Stimulated activated CD4-positive, alpha-beta T cell treated with anti-CD3 and anti-CD28 coated beads, Interleukin-2, amount 100 ng/mL, for 24 hours (primary cell): ENCODE data around the gene MYCN.

Experiments used
- DNase-seq, 2 donors: peaks; one replicate each; pipeline ENCODE4 v3.0.0-alpha.2; 2020

MYCN gene

DNA sequence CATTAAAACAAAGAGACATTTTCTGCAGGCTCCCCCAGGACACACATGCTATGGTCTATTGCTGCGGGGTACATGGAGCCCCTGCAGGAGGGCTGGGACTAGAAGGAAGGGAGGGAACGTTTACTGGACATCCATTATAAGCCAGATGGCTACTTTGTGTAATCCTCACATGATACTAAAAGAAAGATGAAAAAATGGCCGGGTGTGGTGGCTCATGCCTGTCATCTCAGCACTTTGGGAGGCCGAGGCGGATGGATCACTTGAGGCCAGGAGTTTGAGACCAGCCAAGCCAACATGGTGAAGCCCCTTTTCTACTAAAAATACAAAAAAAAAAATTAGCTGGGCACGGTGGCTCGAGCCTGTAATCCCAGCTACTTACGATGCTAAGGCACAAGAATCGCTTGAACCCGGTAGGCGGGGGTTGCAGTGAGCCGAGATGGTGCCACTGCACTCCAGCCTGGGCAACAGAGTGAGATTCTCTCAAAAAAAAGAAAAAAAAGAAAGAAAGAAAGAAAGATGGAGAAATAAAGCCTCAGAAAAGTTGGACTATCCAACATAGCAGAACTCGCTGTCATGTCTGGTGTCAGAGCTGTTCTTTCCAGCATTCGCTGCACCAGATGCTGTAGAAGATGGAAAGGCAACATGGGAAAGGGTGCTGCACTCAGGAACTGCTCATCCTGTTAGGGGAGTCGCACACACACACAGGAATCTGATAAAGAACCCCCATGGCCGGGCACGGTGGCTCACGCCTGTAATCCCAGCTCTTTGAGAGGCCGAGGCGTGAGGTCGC lies 7.8 kb upstream of the MYCN start:
- DNase-seq, result no peak

DNA sequence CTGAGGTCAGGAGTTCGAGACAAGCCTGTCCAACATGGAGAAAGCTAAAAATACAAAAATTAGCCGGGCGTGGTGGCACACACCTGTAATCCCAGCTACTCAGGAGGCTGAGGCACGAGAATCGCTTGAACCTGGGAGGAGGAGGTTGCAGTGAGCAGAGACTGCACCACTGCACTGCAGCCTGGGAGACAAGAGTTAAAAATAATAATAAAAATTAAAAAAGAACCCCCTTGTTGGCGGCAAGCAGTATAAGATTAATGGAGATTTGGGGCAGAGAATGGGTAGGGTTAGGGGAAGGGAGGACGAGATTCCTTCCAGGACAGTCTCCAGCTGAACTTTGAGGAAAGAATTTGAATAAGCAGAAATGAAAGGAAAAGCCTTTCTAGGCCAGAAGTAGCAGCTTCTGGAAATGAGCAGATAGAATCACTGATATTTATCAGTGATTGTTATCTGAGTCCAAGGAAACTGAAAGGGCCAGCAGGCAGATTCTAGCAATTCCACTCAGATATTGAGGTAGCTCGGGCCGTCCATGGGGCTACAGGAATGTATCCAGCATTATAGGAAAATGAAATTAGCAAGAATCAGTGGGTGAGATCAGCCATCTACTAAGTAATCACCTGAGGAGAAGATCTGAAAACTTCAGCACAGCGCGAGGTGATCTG lies 7.0 kb upstream of the MYCN start:
- no peak for DNase-seq

DNA sequence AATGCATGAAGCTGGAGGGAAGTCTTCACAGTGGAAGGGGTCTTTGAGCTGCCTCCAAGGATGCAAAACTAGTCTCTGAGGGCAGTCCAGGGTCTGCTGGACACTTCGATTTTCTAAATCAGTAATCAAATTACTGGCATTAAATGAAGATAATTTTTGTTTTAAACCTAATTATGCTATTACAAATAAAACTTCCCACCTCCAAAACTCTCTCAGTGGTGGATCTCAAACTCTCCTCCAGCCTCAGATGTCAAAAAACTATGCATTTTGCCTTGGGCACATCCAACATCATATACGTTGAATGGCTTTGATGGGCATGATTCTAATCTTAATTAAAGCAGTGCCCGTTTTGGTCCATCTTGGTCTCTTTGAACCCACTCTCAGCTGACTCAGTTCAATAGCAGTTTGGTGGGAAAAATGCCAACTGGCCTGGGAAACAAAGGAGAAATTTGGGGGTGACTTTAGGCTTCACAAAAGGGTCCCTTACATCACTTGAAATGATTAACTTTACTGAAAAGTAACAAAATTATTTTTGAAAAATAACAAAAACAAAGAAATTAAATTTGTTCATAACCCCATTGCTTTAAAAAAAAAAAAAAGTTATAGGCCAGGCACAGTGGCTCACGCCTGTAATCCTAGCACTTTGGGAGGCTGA lies 5.9 kb upstream of the MYCN start:
- DNase-seq, result no peak

DNA sequence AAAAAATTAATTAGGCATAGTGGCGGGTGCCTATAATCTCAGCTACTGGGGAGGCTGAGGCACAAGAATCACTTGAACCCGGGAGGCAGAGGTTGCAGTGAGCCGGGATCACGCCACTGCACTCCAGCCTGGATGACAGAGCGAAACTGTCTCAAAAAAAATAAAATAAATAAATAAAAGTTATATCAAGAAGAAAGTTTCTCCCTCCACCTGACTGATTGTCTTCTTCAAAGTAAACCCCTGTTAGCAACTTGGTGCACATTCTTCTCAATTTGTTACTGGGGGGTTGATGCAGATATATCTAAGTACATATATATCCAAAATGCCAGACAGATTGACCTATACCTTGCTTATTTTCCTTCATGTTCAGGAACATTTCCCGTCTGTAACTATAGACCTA lies 5.2 kb upstream of the MYCN start:
- DNase-seq, result no peak

DNA sequence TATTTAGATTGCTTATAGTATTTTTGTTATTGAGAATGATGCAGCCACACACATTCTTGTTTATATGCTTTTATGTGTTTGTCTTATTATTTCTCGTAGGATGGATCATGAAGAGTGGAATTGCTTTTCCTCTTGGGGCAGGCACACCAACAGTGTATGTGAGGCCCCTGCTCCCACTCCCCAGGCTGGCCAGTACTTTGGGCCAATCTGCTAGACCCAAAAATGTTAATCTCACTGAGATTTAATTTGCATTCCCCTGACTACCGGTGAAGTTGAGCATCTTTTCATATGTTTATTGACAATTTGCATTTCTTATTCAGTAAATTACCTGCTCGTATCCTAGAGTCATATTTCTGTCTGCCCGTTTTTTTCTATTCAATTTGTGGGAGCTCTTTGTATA lies 4.7 kb upstream of the MYCN start:
- DNase-seq, result no peak

DNA sequence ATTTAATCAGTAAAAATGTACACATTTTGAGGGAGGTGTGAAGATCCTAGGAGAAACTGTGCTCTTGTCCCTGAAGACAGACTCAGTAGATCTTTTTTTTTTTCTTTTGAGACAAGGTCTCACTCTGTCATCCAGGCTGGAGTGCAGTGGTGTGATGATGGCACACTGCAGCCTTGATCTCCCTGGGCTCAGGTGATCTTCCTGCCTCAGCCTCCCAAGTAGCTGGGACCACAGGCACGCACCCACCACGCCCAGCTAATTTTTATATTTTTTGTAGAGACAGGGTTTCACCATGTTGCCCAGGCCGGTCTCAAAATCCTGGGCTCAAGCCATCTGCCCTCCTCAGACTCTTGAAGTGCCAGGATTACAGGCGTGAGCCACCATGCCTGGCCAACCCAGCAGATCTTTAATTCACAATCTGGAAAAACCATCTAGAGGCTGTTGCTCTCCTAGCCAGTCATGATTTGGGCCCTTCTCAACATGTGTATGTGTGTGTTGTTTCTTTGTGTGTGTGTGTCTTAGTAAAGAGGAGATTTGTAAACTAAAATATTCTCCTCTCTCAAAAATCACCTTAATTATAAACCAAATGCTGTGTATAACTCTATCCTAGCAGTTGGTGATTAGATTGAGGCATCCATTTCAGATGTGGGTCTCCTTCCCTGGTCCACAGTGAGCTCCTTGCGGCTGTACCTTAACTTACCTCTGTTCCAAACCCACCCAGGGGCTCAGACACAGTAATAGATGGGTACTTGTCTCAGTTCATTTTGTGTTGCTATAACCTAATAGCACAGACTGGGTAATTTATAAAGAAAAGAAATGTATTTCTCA lies 3.9 kb upstream of the MYCN start:
- no peak for DNase-seq

DNA sequence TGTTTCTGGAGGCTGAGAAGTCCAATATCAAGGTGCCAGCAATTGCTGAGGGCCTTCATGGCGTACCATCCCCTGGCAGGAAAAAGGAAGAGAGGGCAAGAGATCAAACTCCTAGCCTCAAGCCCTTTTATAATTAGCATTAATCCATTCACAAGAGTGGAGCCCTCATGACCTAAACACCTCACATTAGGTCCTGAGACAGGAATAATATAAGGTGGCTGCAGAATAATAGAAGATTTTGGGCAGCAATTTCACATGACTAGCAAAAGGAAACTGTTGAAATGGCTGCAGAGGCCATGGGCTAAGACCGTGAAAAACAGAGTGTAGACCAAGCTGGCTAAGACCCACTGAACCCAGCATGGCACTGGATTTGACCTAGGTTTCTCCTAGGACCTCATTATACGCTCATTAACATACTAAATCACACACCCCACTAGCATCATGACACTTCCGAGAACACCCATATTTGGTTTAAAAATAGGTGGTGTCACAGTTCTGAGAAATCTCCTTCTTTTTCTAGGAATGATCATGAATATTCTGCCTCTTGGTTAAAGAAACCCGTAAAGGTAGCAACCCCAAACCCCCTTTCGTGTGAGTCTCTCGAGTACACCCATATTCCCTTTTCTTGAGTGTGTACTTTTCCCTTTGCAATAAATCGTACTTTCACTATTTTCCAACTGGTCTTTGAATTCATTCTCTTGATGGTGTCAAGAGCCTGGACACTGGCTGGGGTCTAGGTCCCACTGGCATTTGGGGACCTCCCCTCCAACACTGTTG lies 3.1 kb upstream of the MYCN start:
- no peak for DNase-seq

DNA sequence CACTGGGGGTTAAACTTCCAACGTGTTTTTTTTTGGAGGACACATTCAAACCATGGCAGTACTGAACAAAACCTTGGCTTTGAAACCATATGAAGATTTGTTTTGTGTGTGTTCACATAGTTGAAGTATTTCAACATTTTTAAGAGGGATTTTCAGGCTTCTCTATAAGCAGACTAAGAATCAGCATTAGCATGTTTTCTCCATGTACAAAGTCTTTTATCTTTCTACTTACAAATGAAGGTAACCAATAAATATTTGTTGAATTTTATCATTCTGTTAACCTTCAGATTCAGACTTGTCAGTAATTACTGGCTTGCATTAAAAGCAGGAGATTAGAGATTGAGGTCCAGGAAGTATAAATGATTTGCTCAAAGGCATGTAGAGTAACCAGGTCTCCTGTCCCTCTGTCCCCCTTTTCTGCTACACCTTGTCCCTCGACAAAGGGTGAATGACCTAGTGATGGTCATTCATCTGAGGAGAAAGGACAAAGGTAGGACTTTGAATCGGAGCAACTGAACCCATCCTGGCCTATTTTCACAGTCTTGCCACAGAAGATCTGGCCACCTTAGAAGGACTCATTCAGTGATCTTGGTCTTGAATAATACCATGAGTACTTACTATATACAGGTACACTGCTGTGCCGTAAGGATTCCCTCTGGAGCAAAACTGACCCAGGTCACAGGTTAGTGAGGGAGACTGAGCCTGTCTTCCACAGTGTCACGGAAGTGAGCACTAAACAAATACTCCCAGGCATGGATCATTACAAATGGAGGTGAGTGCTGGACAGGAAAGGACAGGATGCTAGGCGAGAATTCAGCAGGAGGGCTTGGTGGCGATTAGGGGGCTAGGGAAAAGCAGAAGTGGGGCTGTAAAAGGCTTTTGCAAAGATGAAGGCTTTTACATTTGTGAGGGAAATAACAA lies 2.2 kb upstream of the MYCN start:
- DNase-seq, result no peak

DNA sequence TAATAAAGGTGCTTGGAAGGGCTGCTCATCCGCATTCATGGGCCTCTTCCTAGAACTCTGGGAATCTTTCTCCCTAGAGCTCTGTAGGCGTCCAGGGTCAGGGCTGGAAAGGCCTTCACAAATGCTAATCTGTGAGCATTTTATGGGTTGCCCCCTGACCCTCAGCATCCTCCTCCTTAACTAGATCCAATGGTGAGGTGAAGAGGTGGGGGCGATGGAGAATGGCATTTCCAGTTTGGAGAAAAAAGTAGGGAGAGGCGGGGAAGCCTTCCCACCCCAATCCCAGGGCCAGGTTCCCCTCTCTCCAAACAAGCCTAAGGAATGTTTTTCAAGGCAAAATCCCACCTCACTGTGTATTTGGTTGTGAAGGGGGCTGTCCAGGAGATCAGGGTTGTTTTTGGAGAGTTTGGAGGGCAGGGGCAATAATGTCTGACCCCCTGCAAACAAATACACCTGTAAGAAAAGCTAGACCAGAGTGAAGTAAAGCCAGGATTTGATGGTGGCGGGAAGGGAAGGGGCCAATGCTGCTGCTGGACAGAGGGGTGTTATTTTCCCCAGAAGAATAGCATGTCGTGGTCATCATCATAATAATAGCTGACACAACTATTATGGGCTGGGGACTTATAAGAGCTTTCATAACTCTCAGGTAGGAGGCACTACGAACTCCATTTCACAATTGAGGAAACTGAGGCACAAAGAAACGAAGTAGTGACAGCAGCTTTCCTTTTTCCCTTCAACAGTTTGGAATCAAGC lies 1.4 kb upstream of the MYCN start:
- DNase-seq, result no peak

DNA sequence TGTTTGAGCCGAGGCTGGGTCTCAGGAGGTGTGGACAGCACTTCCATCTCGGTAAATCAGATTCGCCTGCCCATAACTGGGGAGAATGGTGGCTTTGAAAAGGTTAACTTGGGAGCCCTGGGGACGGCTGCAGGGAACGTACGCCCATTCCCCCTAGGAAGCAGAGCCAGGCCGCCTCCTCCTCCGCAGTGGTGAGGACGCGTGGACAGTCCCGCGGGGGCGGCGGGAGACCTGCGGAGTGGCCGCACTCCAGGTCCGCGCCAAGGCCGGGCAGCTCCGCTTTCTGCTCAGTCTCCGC lies 845 bp upstream of the MYCN start:
- peak in 1 of 2 donors; percentile 64 for DNase-seq

DNA sequence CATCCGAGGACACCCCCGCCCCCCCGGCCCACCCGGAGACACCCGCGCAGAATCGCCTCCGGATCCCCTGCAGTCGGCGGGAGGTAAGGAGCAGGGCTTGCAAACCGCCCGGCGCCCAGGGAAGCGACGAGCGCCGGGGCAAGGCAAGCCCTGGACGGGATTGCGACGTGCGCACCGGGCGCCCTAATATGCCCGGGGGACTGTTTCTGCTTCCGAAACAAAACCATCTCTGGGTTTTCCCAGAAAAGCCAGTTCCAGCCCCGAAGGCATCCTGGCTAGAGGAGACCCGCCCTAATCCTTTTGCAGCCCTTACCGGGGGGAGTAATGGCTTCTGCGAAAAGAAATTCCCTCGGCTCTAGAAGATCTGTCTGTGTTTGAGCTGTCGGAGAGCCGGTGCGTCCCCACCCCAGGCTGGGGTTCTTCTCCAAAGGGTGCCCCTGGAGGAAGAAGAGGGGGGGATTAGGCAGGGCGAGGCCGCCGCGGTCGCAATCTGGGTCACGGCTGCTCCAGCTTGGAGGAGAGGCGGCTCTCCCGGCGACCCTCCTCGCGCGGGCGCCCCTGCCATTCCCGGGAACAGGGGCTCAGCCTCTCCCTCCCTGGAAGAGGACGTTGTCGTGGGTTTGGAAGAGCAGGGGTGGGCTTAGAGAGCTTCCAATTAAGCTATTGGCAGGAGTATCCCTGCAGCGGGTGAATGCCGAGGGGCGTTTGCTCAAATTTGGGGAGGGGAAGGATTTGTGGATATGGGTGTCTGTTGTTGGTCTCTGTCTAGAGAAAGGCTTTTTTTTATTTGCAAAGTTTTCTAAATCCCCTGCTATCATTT lies 521 bp downstream of the MYCN start:
- DNase-seq, result peak in 1 of 2 donors; percentile 12

DNA sequence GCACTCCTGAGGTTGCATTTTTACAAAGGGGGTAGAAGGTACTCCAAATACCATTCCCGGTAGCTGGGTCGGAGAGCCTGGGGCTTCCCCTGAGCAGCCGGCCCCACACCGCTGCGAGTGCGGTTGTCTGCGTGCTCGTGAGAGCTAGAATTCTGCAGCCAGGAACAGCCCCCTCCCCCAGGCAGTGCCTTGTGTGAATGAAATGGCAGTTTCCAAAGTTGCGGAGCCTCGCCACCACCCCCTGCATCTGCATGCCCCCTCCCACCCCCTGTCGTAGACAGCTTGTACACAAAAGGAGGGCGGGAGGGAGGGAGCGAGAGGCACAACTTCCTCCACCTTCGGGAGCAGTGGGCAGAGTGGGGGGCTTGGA lies 1.1 kb downstream of the MYCN start:
- peak in 1 of 2 donors; percentile 30 for DNase-seq

DNA sequence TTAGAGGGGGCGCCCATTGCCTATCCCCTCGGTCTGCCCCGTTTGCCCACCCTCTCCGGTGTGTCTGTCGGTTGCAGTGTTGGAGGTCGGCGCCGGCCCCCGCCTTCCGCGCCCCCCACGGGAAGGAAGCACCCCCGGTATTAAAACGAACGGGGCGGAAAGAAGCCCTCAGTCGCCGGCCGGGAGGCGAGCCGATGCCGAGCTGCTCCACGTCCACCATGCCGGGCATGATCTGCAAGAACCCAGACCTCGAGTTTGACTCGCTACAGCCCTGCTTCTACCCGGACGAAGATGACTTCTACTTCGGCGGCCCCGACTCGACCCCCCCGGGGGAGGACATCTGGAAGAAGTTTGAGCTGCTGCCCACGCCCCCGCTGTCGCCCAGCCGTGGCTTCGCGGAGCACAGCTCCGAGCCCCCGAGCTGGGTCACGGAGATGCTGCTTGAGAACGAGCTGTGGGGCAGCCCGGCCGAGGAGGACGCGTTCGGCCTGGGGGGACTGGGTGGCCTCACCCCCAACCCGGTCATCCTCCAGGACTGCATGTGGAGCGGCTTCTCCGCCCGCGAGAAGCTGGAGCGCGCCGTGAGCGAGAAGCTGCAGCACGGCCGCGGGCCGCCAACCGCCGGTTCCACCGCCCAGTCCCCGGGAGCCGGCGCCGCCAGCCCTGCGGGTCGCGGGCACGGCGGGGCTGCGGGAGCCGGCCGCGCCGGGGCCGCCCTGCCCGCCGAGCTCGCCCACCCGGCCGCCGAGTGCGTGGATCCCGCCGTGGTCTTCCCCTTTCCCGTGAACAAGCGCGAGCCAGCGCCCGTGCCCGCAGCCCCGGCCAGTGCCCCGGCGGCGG lies 1.7 kb downstream of the MYCN start:
- DNase-seq, result peak in 1 of 2 donors; percentile 30

DNA sequence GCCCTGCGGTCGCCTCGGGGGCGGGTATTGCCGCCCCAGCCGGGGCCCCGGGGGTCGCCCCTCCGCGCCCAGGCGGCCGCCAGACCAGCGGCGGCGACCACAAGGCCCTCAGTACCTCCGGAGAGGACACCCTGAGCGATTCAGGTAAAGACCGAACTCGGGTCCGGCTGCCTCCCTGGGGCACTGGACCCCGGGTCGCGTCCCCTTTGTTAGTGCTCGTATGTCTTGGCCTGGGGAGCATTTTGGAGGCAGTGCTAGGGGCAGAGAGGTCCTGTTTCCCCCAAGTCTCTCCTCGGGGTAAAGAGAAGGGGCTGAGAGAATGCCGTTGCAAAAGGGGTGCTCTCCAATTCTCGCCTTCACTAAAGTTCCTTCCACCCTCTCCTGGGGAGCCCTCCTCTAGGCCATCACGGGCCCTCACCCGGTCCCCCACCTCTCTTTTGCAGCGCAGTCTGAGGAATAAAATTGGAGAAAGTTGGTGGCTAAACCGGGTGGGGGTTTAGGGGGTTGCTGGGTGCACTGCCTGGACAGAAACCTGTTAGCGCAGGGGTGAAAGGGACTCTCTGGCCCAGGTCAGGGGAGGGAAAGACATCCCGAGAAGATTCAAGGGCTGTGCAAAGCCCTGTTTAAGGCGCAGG lies 2.5 kb downstream of the MYCN start:
- DNase-seq, result no peak

DNA sequence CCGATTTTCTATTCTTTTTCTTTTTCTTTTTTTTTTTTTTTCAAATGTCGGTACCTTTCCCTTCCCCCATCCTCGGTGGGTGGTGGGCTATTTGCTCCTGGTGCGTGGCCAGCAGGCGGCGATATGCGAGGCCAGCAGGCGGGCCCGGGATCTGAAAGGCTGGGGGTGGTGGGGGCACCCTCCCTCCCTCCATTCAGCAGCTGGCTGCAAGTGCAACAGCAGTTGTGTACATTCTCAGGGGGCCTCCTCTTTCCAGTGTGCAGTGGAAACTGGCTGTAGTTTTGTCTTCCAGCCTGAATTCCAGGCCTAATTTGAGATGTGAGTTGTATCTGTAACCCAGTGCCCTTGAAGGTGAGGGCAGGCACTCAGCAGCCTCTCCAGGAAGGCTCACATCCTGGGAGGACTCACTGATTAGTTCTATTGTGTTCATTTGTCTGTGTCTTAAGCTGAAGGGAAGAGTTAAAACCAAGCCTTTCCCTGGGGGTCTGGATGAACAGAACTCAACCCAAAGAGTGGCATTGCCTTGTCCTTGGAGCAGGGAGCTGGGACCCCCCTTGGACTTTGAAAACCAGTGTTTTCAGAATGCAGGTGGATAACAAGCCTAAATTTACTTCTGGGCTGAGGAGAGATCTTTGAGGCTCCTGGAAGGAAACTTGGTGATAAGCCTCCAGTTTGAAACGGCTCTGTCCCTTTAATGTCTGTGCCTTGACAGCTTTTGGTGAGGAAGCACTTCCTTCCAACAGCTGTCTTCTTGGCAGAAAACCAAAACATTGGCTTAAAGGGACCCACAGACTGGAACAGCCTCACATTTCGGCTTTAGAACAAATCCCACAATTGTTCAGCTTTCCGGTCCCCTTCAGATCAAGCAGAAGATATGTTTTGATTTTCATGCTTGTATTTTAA lies 3.3 kb downstream of the MYCN start:
- DNase-seq, result peak in 1 of 2 donors; percentile 26

DNA sequence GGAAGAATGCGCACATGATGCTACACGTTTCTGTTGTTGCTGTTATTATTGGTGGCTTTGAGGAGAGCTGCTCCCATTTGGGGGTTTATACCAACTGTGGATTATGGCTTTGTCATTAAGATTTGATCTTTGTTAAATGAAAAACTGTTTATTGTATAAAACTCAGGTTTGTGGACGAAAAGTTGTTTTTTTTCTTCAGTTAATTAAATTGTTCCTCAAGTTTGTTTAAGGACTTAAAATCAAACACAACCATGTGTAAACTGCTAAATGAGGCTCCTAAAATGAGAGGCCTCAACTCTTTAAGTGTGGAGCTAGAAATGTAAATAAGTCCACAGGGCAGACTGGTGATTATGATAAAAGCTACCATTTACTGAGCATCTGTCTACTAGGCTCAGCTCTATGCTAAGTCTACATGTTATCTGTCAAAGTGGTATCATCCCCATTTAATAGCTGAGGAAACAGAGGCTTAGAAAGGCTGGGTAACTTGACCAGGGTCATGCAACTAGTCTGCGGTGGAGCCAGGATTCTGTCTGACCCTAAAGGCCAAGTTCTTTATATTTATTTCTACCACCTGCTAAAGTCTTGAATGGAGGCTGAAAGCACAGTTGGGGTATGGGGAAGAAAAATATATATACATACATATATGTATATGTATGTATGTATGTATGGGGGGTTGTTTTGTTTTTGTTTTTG lies 4.1 kb downstream of the MYCN start:
- DNase-seq, result no peak
